Testis (tissue), 2 donors: ENCODE measurements around the gene CAPG.

Source experiments
- CTCF ChIP-seq, 3 experiments: fragments of 450-650 bp in 2 of 3; fragments of 200-600 bp in 1 of 3; sonication (generic) in 1 of 3; IDR thresholded peaks; one replicate each; pipeline ENCODE4 v1.5.1; 2016 to 2019; ENCODE audit warnings: antibody characterized with exemption in 3 of 3, mild to moderate bottlenecking in 2 of 3, moderate library complexity in 1 of 3
- POLR2A ChIP-seq: fragments of 450-650 bp; IDR thresholded peaks from one replicate; pipeline ENCODE4 v1.6.1; 2017; ENCODE audit warnings: antibody characterized with exemption, mild to moderate bottlenecking, moderate library complexity

GRCh38 chr2:85354286-85355072 is 55.7 kb downstream of the CAPG start, which contains the start of the genes ELMOD3 and RETSAT:
- peak in 1 of 3 experiments; percentile 19 for TF ChIP-seq CTCF (IDR thresholded peaks at IDR 0.05)
- peak; percentile 85 for TF ChIP-seq POLR2A
